Neural crest cell (in vitro differentiated cells): ENCODE results near the gene TMEM86A. TPM values are rescaled to one million over a fixed set of nuclear protein-coding genes. Genes with fewer than 3 reads are reported as not detected.

Source experiments
- DNase-seq: peaks from one replicate; pipeline ENCODE4 v3.0.0; 2021; ENCODE audit warnings: low read depth, mixed read lengths, low spot score
- H3K27ac Mint-ChIP-seq: one replicate; pipeline ENCODE4 v1.8.0; 2021; ENCODE audit warnings: mild to moderate bottlenecking, mixed read lengths; ENCODE audit not compliant: unreplicated experiment
- H3K27me3 Mint-ChIP-seq: 2 replicates; pipeline ENCODE4 v1.8.0; 2021; ENCODE audit warnings: low read depth, mild to moderate bottlenecking, mixed read lengths
- H3K36me3 Mint-ChIP-seq: 2 replicates; pipeline ENCODE4 v1.8.0; 2021; ENCODE audit warnings: low read depth, mild to moderate bottlenecking, mixed read lengths
- H3K4me1 Mint-ChIP-seq: 2 replicates; pipeline ENCODE4 v1.8.0; 2021; ENCODE audit warnings: mixed read lengths
- H3K4me3 Mint-ChIP-seq: one replicate; pipeline ENCODE4 v1.8.0; 2021; ENCODE audit warnings: mild to moderate bottlenecking, mixed read lengths
- H3K9me3 Mint-ChIP-seq: 2 replicates; pipeline ENCODE4 v1.8.0; 2021; ENCODE audit warnings: mixed read lengths
- CTCF ChIP-seq: fragments of 200-600 bp; sonication (generic); conservative IDR thresholded peaks from 2 replicates; pipeline ENCODE4 v1.5.0; 2021; ENCODE audit warnings: antibody characterized with exemption, mild to moderate bottlenecking
- total RNA-seq: library from RNA; stranded (reverse); gene quantifications from 2 replicates; pipeline ENCODE4 v1.2.1, GENCODE V29; 2021

The TMEM86A gene
- total RNA-seq, 1 donor from 2014 or later, result 1.7 TPM

GRCh38 chr11:18700872-18701271 lies 2.3 kb downstream of the TMEM86A start:
- H3K36me3 Mint-ChIP-seq, result no peaks in the 10 kb centered on the region
- H3K4me1 Mint-ChIP-seq, result peaks cover 16% of the 10 kb centered on the region
- peaks cover 63% of the 10 kb centered on the region for H3K27me3 Mint-ChIP-seq
- H3K27ac Mint-ChIP-seq, result no peak overlapping the region
- no peaks in the 10 kb centered on the region for H3K9me3 Mint-ChIP-seq
- peak overlapping the region; percentile 68 for H3K4me3 Mint-ChIP-seq
- no peak for TF ChIP-seq CTCF
- no peak for DNase-seq

- no peak for TF ChIP-seq CTCF
- peaks cover 21% of the 10 kb centered on the region for H3K4me1 Mint-ChIP-seq
- H3K4me3 Mint-ChIP-seq, result peak overlapping the region; percentile 69
- H3K27ac Mint-ChIP-seq, result no peak overlapping the region
- H3K36me3 Mint-ChIP-seq, result no peaks in the 10 kb centered on the region
- H3K9me3 Mint-ChIP-seq, result no peaks in the 10 kb centered on the region
- H3K27me3 Mint-ChIP-seq, result peaks cover 63% of the 10 kb centered on the region
- no peak for DNase-seq
Measured at GRCh38 chr11:18701614-18702216, 3.1 kb downstream of the TMEM86A start.

GRCh38 chr11:18703001-18703763 lies 4.6 kb downstream of the TMEM86A start:
- no peak overlapping the region for H3K27ac Mint-ChIP-seq
- no peaks in the 10 kb centered on the region for H3K9me3 Mint-ChIP-seq
- H3K36me3 Mint-ChIP-seq, result no peaks in the 10 kb centered on the region
- peak overlapping the region; percentile 17 for H3K4me3 Mint-ChIP-seq
- no peak for TF ChIP-seq CTCF
- peaks cover 63% of the 10 kb centered on the region for H3K27me3 Mint-ChIP-seq
- DNase-seq, result no peak
- peaks cover 20% of the 10 kb centered on the region for H3K4me1 Mint-ChIP-seq

- no peaks in the 10 kb centered on the region for H3K36me3 Mint-ChIP-seq
Measured at GRCh38 chr11:18704045-18704645, 5.6 kb downstream of the TMEM86A start.

GRCh38 chr11:18704698-18705097 lies 6.1 kb downstream of the TMEM86A start:
- Mint-ChIP-seq H3K9me3 (no peaks in the 10 kb centered on the region), H3K4me3 (peak overlapping the region; percentile 36), H3K27me3 (peaks cover 75% of the 10 kb centered on the region), H3K27ac (no peak overlapping the region), H3K36me3 (no peaks in the 10 kb centered on the region), H3K4me1 (peaks cover 11% of the 10 kb centered on the region)
- TF ChIP-seq CTCF, result no peak
- no peak for DNase-seq

More at GRCh38 chr11:18704045-18704645, 5.6 kb downstream of the TMEM86A start:
- peaks cover 17% of the 10 kb centered on the region for H3K4me1 Mint-ChIP-seq
- H3K4me3 Mint-ChIP-seq, result peak overlapping the region; percentile 56
- no peak overlapping the region for H3K27ac Mint-ChIP-seq
- H3K27me3 Mint-ChIP-seq, result peaks cover 70% of the 10 kb centered on the region
- H3K9me3 Mint-ChIP-seq, result no peaks in the 10 kb centered on the region
- DNase-seq, result no peak
- TF ChIP-seq CTCF, result no peak
